KOPT-K1 (cell line): ENCODE data around the gene NPAS2.

Experiments
- H3K27ac ChIP-seq: fragments of 200-600 bp; sonication (generic); 2 replicates; pipeline ENCODE4 v1.5.1; 2016; ENCODE audit warnings: antibody characterized with exemption, mild to moderate bottlenecking, low read depth, low read length; ENCODE audit not compliant: poor library complexity, severe bottlenecking
- H3K36me3 ChIP-seq: fragments of 200-600 bp; sonication (generic); 2 replicates; pipeline ENCODE4 v1.5.1; 2017; ENCODE audit warnings: antibody characterized with exemption, mild to moderate bottlenecking, low read length, moderate library complexity; ENCODE audit not compliant: insufficient read depth
- H3K9me3 ChIP-seq: fragments of 200-600 bp; sonication (generic); 2 replicates; pipeline ENCODE4 v1.5.1; 2017; ENCODE audit warnings: antibody characterized with exemption, low read length, mild to moderate bottlenecking; ENCODE audit not compliant: insufficient read depth, poor library complexity, severe bottlenecking

The NPAS2 gene

GRCh38 chr2:100986157-100986556, 166.2 kb downstream of the NPAS2 start:
- Histone ChIP-seq H3K36me3 (peaks cover 32% of the 10 kb centered on the region; the same call in 1 of the 2 replicates), H3K27ac (no peak overlapping the region), H3K9me3 (no peaks in the 10 kb centered on the region)

GRCh38 chr2:100987536-100987935, 167.6 kb downstream of the NPAS2 start:
- H3K27ac ChIP-seq, result no peak overlapping the region
- H3K9me3 ChIP-seq, result no peaks in the 10 kb centered on the region
- peaks cover 31% of the 10 kb centered on the region; the same call in 1 of the 2 replicates for H3K36me3 ChIP-seq

- Histone ChIP-seq H3K27ac (no peak overlapping the region), H3K36me3 (peaks cover 28% of the 10 kb centered on the region; the same call in 1 of the 2 replicates), H3K9me3 (no peaks in the 10 kb centered on the region)
Measured at GRCh38 chr2:100987974-100988373, 168.0 kb downstream of the NPAS2 start.

GRCh38 chr2:100988630-100989417, 168.9 kb downstream of the NPAS2 start:
- Histone ChIP-seq H3K9me3 (no peaks in the 10 kb centered on the region), H3K36me3 (peaks cover 22% of the 10 kb centered on the region; the same call in 1 of the 2 replicates)

GRCh38 chr2:100989666-100990065, 169.7 kb downstream of the NPAS2 start:
- peaks cover 26% of the 10 kb centered on the region for H3K36me3 ChIP-seq

More at GRCh38 chr2:100988630-100989417, 168.9 kb downstream of the NPAS2 start:
- H3K27ac ChIP-seq, result no peak overlapping the region

GRCh38 chr2:100990166-100990565, 170.2 kb downstream of the NPAS2 start:
- no peak overlapping the region for H3K27ac ChIP-seq
- H3K36me3 ChIP-seq, result peaks cover 30% of the 10 kb centered on the region
- H3K9me3 ChIP-seq, result no peaks in the 10 kb centered on the region

More at GRCh38 chr2:100989666-100990065, 169.7 kb downstream of the NPAS2 start:
- H3K27ac ChIP-seq, result no peak overlapping the region
- no peaks in the 10 kb centered on the region for H3K9me3 ChIP-seq

- Histone ChIP-seq H3K36me3 (peaks cover 35% of the 10 kb centered on the region), H3K9me3 (no peaks in the 10 kb centered on the region), H3K27ac (no peak overlapping the region)
Measured at GRCh38 chr2:100990650-100991403, 170.9 kb downstream of the NPAS2 start.

- H3K9me3 ChIP-seq, result no peaks in the 10 kb centered on the region
- no peak overlapping the region for H3K27ac ChIP-seq
- H3K36me3 ChIP-seq, result peaks cover 41% of the 10 kb centered on the region
Measured at GRCh38 chr2:100991404-100991773, 171.4 kb downstream of the NPAS2 start.

GRCh38 chr2:100992262-100992661, 172.3 kb downstream of the NPAS2 start:
- no peaks in the 10 kb centered on the region for H3K9me3 ChIP-seq
- H3K36me3 ChIP-seq, result peaks cover 46% of the 10 kb centered on the region
- H3K27ac ChIP-seq, result no peak overlapping the region

- Histone ChIP-seq H3K27ac (no peak overlapping the region), H3K9me3 (no peaks in the 10 kb centered on the region), H3K36me3 (peaks cover 36% of the 10 kb centered on the region)
Measured at GRCh38 chr2:100993294-100993693, 173.4 kb downstream of the NPAS2 start.

- Histone ChIP-seq H3K27ac (no peak overlapping the region), H3K36me3 (peaks cover 34% of the 10 kb centered on the region), H3K9me3 (no peaks in the 10 kb centered on the region)
Measured at GRCh38 chr2:100995309-100996075, 175.6 kb downstream of the NPAS2 start.

- H3K36me3 ChIP-seq, result peaks cover 34% of the 10 kb centered on the region
- H3K27ac ChIP-seq, result no peak overlapping the region
- no peaks in the 10 kb centered on the region for H3K9me3 ChIP-seq
Measured at GRCh38 chr2:100997509-100998234, 177.7 kb downstream of the NPAS2 start.

GRCh38 chr2:100998235-100998573, 178.3 kb downstream of the NPAS2 start:
- H3K9me3 ChIP-seq, result no peaks in the 10 kb centered on the region
- H3K27ac ChIP-seq, result no peak overlapping the region
- peaks cover 39% of the 10 kb centered on the region for H3K36me3 ChIP-seq

GRCh38 chr2:100999995-101000394, 180.1 kb downstream of the NPAS2 start:
- no peaks in the 10 kb centered on the region for H3K9me3 ChIP-seq
- no peak overlapping the region for H3K27ac ChIP-seq
- H3K36me3 ChIP-seq, result peaks cover 44% of the 10 kb centered on the region
